GM19025 (cell line): ENCODE results near the gene FAM107B.

Experiments used
- ATAC-seq: cut with Tn5 transposase; IDR thresholded peaks from one replicate; pipeline ENCODE4 v1.9.1; 2021; ENCODE audit warnings: mild to moderate bottlenecking, low read depth, moderate library complexity; ENCODE audit not compliant: unreplicated experiment

FAM107B gene

GRCh38 chr10:14585287-14586193, 189.2 kb downstream of the FAM107B start:
- no peak for ATAC-seq

- ATAC-seq: no peak
Observed at GRCh38 chr10:14584661-14585060, 190.0 kb downstream of the FAM107B start.

DNA sequence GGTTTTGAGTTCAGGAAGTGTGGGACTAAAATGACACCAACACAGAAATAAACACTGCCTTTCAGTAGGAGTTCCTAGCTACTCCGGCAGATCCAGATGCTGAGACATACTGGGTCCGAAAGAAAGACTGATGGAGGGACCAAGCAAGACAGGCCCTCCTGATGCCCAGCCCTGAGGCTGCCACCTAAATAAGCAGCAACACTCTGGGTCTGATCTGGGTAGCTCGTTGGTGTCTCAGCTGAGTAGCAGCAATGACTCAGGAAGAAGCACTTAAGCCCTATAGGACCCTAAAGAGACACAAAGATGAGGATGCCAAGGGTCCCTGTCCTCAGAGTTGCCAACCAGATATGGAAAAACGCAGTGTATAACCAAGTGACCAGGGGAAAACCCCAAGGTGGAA, 190.7 kb downstream of the FAM107B start:
- ATAC-seq: no peak

GRCh38 chr10:14583252-14583651, 191.4 kb downstream of the FAM107B start:
- ATAC-seq: no peak

GRCh38 chr10:14581553-14582321, 193.0 kb downstream of the FAM107B start:
- no peak for ATAC-seq

DNA sequence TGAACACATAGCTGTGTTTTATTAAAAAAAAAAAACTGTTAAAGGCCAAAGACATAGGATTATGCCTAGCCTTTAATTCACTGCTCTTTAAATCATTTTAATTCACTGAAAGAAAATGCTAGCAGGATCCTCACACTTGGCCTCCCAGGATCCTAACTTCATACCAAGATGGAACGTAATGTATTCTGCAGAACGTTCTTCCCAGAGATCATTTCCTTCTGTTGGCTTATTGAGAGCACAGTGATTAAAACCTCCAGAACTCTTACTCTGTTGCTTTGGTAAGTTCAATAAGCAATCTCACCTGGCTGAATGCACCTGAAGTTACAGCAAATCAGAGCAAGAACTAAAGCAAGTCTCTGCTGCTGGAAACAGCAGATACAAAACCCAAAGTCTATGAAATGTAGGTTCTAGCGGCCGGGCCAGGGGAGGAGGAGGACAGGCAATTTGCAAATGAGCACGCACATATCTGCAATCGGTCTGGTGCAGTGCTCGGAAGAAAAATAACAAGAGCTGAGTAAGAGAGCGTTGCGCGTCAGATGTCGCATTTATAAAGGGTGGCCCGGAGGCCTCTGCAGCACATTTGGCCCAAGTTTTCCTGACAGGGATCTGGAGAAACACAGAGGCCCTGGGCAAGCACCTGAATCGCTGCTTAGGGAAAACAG, 193.9 kb downstream of the FAM107B start:
- ATAC-seq: no peak

DNA sequence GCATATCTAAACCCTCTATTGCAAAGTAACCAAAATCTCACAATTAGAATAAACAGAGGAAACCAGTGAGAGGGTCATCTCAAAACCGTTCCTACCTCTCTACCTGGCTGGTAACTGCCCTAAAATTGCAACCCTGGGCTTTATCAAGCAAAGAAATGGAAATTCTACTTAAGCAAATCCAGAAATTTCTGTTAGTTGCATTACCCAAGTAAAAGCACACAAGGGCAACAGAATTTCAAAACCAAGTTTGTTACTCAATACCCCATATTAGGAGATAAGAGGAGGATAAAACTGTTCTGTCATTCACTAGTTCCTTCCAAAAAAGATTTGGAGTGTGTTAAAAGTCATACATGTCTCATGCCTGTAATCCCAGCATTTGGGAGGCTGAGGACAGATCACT, 195.3 kb downstream of the FAM107B start:
- no peak for ATAC-seq

DNA sequence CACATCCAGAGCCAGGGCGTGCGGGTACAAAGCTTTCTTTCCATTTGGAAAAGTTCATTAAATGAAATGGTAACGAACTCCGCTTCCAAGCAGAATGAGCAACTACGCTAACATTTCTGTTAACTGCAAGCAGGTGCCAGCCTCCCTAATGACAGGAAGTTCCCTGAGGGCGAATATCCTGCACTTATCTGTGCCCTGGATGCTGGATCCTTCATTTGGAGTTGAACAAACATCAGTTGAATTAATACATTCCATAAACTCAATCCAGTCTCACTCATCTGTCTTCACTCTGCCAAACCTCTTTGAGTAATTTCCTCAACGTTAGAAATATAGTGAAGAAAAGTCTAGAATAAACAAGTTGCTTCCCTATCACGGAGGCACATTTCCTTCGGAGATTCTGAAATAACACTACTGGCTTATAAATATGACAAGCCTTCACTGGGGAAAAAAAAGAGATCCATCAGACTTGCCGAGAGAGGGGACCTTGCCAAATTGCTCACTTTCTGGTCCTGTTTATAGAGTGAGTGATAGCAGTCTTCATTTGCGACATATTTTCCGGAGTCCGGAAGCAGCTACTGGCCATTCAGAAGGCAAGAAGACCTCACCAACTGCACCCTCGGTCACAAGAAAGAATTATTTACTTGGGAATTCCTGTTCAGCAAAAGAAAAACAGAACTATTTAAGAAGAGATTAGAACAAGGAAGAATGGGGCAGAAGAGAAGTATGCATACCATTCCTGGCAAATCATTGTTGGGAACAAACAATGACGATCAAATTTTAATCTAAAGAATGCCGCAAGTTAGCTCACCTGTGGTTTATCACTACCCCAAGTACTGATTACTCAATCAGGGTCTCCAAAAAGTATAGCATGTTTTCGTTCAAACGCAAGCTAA, 196.4 kb downstream of the FAM107B start:
- ATAC-seq: no peak

- ATAC-seq: no peak
Observed at GRCh38 chr10:14574885-14575284, 199.8 kb downstream of the FAM107B start.

- no peak for ATAC-seq
Observed at GRCh38 chr10:14574291-14574690, 200.4 kb downstream of the FAM107B start.

- ATAC-seq: no peak
Observed at GRCh38 chr10:14573666-14574261, 200.9 kb downstream of the FAM107B start.

DNA sequence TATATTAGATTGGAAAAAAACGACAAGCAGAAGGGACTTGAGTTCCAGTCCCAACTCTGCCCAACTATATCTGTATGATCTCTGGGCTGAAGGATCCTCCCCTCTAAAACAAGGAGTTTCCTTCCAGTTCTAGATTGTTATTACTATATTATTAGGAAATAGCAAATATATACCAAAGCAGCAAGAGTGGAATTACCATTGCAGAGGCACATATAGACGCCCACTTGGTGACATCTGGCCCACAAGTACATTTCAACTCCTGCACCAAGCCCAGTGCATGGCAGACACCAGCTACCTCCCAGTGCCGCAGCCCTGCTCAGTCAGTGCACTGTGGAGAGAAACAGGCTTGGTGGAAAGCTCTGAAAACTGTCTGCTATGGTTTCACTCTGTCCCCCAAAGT, 201.9 kb downstream of the FAM107B start:
- no peak for ATAC-seq

GRCh38 chr10:14571866-14572507, 202.7 kb downstream of the FAM107B start:
- peak; percentile 74 for ATAC-seq

GRCh38 chr10:14570800-14571199, 203.9 kb downstream of the FAM107B start:
- no peak for ATAC-seq

- ATAC-seq: no peak
Observed at GRCh38 chr10:14569274-14570060, 205.2 kb downstream of the FAM107B start.

GRCh38 chr10:14567421-14567820, 207.3 kb downstream of the FAM107B start:
- ATAC-seq: no peak

GRCh38 chr10:14566498-14566897, 208.2 kb downstream of the FAM107B start:
- ATAC-seq: no peak

DNA sequence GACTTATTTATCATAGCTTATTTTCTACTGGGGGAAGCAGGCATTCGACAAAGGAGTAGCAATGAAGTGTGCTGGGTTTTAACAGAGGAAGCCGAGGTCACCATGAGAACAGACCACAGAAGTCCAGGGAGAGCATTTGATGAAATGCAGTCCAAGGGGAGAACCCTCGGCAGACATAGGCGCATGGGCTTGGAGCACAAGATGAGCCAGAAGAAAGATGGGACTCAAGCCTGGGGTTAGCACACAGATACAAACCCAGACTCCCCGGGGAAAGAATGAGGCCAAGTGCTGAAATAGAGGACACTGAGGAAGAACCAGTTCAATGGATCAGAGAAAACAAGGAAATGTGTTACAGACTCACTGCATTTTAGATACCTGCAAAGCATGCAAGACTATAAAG, 209.5 kb downstream of the FAM107B start:
- no peak for ATAC-seq
